Vagina (tissue), 2 donors: ENCODE data around the gene CCL19.

Experiments
- CTCF ChIP-seq, 3 experiments: fragments of 450-650 bp in 2 of 3; fragments of 200-600 bp in 1 of 3; sonication (generic) in 1 of 3; IDR thresholded peaks; one replicate each; pipeline ENCODE4 v1.5.1; 2017 to 2019; ENCODE audit warnings: antibody characterized with exemption in 3 of 3, mild to moderate bottlenecking in 2 of 3, moderate library complexity in 2 of 3
- POLR2AphosphoS5 ChIP-seq, 2 donors: sonication (generic); formaldehyde crosslinking; IDR thresholded peaks; one replicate each; pipeline ENCODE4 v1.9.0; 2017; ENCODE audit warnings: antibody characterized with exemption in 2 of 2, mild to moderate bottlenecking in 2 of 2, low read depth in 1 of 2; ENCODE audit not compliant: insufficient read depth in 1 of 2

GRCh38 chr9:34647651-34648050 lies 43.4 kb downstream of the CCL19 start:
- TF ChIP-seq CTCF (IDR thresholded peaks at IDR 0.05) (no peak), POLR2AphosphoS5 (IDR thresholded peaks at IDR 0.05; ENCODE audit: insufficient read depth in 1 of 2, low read depth in 1 of 2) (no peak)
